ENCODE measurements around the gene GIPC3.
A peak's percentile ranks its signal among the peaks of the same experiment; 100 is the strongest.

GRCh38 chr19:3606690-3607289, 21.5 kb downstream of the GIPC3 start, which contains the start of gene TBXA2R:
- peak; percentile 38 to 57 for TF ChIP-seq POLR2A (IDR thresholded peaks at IDR 0.05)
- no peak for TF ChIP-seq CTCF (IDR thresholded peaks at IDR 0.05)

Data from adrenal gland (tissue), 5 donors.